ENCODE measurements around the gene C2orf49. TPM values are rescaled to one million over a fixed set of nuclear protein-coding genes. Genes with fewer than 3 reads are reported as not detected.

C2orf49 gene
- total and polyA plus RNA-seq, 9 of the 15 experiments (the other 6 are each of a cell fraction or from before 2014, with no cell fraction given) = 17.9 to 38.2 (median 25.6) TPM

DNA sequence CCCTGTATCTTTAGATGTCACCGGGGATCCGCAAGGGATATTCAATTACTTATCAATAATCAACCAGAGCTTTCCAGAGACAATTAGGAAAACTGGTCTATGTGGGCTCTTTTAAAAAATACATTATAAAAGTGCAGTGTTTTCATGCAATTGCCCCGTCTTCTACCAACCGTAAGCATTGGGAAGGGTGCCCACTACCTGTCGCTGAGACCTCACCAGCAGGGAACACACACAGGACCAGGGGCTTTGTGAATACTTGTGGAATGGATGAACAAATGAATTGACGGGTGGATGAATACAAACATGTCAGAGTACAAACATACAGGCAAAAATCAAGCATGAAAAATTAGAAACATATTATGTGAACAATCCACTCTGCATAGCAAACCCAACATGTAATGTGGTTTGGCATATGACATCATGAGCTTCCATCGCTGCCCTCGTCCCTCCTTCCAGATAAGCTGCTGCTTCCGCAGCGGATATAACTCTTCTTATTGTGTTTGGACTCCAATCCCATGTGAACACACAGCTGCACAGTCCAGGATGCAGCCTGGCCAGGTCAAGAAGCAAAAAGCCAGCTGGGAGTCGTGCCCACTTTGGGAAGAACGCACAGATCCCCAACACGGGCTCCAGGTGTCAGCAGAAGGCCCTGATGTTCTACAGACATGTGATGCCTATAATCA is 56.2 kb downstream of the C2orf49 start:
- Histone ChIP-seq H2AFZ (ENCODE audit: low read depth, low read length) (no peak overlapping the region), H3K4me1 (replicated peaks in 1 of 2; ENCODE audit: control insufficient read depth in 2 of 2, insufficient read depth in 2 of 2, low read length in 2 of 2) (peaks cover 8 to 21% of the 10 kb centered on the region in 2 experiments; a peak in 4 of 5 replicates), H4K20me1 (replicated peaks; ENCODE audit: control insufficient read depth, insufficient read depth, low read length) (no peaks in the 10 kb centered on the region), H3K27me3 (ENCODE audit: control insufficient read depth in 2 of 2, insufficient read depth in 2 of 2, low read length in 2 of 2) (no peaks in the 10 kb centered on the region), H3K9me1 (ENCODE audit: control insufficient read depth, insufficient read depth, low read length) (no peaks in the 10 kb centered on the region), H3K27ac (ENCODE audit: extremely low read depth, low read depth, low read length) (no peak overlapping the region), H3K36me3 (ENCODE audit: control insufficient read depth, insufficient read depth, low read length) (peaks cover 20% of the 10 kb centered on the region), H3K9me3 (replicated peaks; ENCODE audit: control insufficient read depth, insufficient read depth, low read depth, low read length) (no peaks in the 10 kb centered on the region), H3K9ac (ENCODE audit: insufficient read depth in 1 of 2, low read depth in 2 of 2, low read length in 2 of 2) (no peak overlapping the region), H3K4me3 (no peak overlapping the region), H3K4me2 (ENCODE audit: insufficient read depth, low read length) (no peak overlapping the region), H3K79me2 (ENCODE audit: control insufficient read depth, insufficient read depth, low read length) (peaks cover 80% of the 10 kb centered on the region)
- POLR2A ChIA-PET = interaction anchor here (1.0 kb wide), 1 partner anchor 125 kb away, joined by 3 read pairs; no protein-coding TSS in a partner anchor
- no TSS peak for BruUV-seq (replicated peaks)
- ATAC-seq = no peak
- intact Hi-C loops (cut with micrococcal nuclease) (no loop called here), in situ Hi-C loops (cut with MboI) (no loop called here)
- DNase-seq (ENCODE audit: extremely low read depth in 1 of 4, low spot score in 3 of 4) = no peak
- TF ChIP-seq CHCHD3 (CRISPR knock-in tag; IDR thresholded peaks at IDR 0.05) = no peak
- no peak for FAIRE-seq
- WGBS (ENCODE audit: insufficient coverage, low coverage, missing lambda C conversion rate) = 85% methylated on average over 13 of the region's 13 CpGs
- CTCF ChIA-PET (ENCODE audit: low intra/inter-chr PET ratio) = no interaction called here

DNA sequence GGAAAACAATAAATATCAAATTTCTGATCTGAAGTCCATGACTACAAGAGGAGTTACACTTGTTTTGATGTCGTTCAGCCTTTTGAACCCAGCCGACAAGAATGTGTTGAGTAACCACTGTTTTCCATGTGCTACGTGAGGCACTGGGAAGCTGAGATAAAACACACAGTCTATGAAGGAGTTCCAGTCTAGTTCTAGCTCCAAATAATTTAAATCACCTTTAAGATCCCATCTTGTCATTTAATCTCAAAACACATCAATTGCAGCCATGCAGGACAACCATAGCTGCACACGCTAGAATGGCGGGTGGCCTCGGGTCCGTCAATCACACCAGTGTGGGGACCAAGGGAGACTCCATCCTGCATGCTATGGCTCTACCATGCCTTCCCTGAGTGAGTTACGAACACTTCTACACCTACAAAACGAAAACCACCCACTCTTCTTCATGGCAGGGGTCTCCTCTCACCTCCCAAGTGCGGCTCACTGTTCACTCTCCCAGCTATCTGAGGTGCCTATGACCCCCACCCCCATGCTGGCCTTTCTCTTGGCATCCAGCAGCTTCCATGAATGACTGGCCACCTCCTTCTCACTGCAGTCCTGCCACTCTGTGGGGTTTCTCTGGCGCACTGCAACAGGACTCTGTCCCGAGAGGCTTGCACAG is 57.7 kb downstream of the C2orf49 start:
- H3K9me1 ChIP-seq (ENCODE audit: control insufficient read depth, insufficient read depth, low read length) = no peaks in the 10 kb centered on the region
- H3K9ac ChIP-seq (ENCODE audit: insufficient read depth in 1 of 2, low read depth in 2 of 2, low read length in 2 of 2) = 0 out of 4 replicates have a peak overlapping the region, but pooled peaks of 1 of the 2 experiments have one; percentile 36
- H3K4me2 ChIP-seq (ENCODE audit: insufficient read depth, low read length) = no peak overlapping the region
- no peak for ATAC-seq
- peaks cover 19 to 28% of the 10 kb centered on the region in 2 experiments; a peak in 4 of 5 replicates for H3K4me1 ChIP-seq (replicated peaks in 1 of 2; ENCODE audit: control insufficient read depth in 2 of 2, insufficient read depth in 2 of 2, low read length in 2 of 2)
- 0 out of 2 replicates have a peak, but pooled peaks have one; percentile 43 for TF ChIP-seq CEBPB (tag; IDR thresholded peaks at IDR 0.05)
- TF ChIP-seq, protein P1, sequence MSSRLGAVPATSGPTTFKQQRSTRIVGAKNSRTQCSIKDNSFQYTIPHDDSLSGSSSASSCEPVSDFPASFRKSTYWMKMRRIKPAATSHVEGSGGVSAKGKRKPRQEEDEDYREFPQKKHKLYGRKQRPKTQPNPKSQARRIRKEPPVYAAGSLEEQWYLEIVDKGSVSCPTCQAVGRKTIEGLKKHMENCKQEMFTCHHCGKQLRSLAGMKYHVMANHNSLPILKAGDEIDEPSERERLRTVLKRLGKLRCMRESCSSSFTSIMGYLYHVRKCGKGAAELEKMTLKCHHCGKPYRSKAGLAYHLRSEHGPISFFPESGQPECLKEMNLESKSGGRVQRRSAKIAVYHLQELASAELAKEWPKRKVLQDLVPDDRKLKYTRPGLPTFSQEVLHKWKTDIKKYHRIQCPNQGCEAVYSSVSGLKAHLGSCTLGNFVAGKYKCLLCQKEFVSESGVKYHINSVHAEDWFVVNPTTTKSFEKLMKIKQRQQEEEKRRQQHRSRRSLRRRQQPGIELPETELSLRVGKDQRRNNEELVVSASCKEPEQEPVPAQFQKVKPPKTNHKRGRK (tag; IDR thresholded peaks at IDR 0.05) = no peak
- TF ChIP-seq, protein P2, sequence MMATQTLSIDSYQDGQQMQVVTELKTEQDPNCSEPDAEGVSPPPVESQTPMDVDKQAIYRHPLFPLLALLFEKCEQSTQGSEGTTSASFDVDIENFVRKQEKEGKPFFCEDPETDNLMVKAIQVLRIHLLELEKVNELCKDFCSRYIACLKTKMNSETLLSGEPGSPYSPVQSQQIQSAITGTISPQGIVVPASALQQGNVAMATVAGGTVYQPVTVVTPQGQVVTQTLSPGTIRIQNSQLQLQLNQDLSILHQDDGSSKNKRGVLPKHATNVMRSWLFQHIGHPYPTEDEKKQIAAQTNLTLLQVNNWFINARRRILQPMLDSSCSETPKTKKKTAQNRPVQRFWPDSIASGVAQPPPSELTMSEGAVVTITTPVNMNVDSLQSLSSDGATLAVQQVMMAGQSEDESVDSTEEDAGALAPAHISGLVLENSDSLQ (IDR thresholded peaks at IDR 0.05) = peak; percentile 19; the same call in 1 of the 2 replicates
- no peak for DNase-seq (ENCODE audit: extremely low read depth in 1 of 4, low spot score in 3 of 4)
- no peak for FAIRE-seq
- no peak overlapping the region for H3K27ac ChIP-seq (ENCODE audit: extremely low read depth, low read depth, low read length)
- CTCF ChIA-PET (ENCODE audit: low intra/inter-chr PET ratio) = no interaction called here
- BruUV-seq (replicated peaks) = no TSS peak
- WGBS (ENCODE audit: insufficient coverage, low coverage, missing lambda C conversion rate) = 50% methylated on average over 10 of the region's 12 CpGs
- H3K27me3 ChIP-seq (ENCODE audit: control insufficient read depth in 2 of 2, insufficient read depth in 2 of 2, low read length in 2 of 2) = no peaks in the 10 kb centered on the region
- no peaks in the 10 kb centered on the region for H4K20me1 ChIP-seq (replicated peaks; ENCODE audit: control insufficient read depth, insufficient read depth, low read length)
- H3K9me3 ChIP-seq (replicated peaks; ENCODE audit: control insufficient read depth, insufficient read depth, low read depth, low read length) = no peaks in the 10 kb centered on the region
- no peak overlapping the region for H3K4me3 ChIP-seq
- H3K79me2 ChIP-seq (ENCODE audit: control insufficient read depth, insufficient read depth, low read length) = peaks cover 80% of the 10 kb centered on the region
- POLR2A ChIA-PET = interaction anchor here (1.4 kb wide), 2 partner anchors 16 to 116 kb away, joined by 4 to 7 read pairs; no protein-coding TSS in a partner anchor
- H3K36me3 ChIP-seq (ENCODE audit: control insufficient read depth, insufficient read depth, low read length) = peaks cover 18% of the 10 kb centered on the region
- no peak overlapping the region for H2AFZ ChIP-seq (ENCODE audit: low read depth, low read length)
- intact Hi-C loops (cut with micrococcal nuclease) (no loop called here), in situ Hi-C loops (cut with MboI) (no loop called here)

Data from K562 (cell line).